Suprapubic skin (tissue), 4 donors: ENCODE results near the gene GLYR1. TPM values are rescaled to one million over a fixed set of nuclear protein-coding genes. Genes with fewer than 3 reads are reported as not detected.

Experiments used
- DNase-seq, 2 donors: peaks; one replicate each; pipeline ENCODE4 v3.0.0-alpha.2; 2019; ENCODE audit warnings: low spot score in 2 of 2
- H3K27ac ChIP-seq: fragments of 200-600 bp; sonication (generic); one replicate; pipeline ENCODE4 v1.5.1; 2019
- H3K27me3 ChIP-seq: fragments of 200-600 bp; sonication (generic); one replicate; pipeline ENCODE4 v1.5.1; 2019
- H3K36me3 ChIP-seq: fragments of 200-600 bp; sonication (generic); one replicate; pipeline ENCODE4 v1.5.1; 2019
- H3K4me1 ChIP-seq: fragments of 200-600 bp; sonication (generic); one replicate; pipeline ENCODE4 v1.5.1; 2019
- H3K4me3 ChIP-seq: fragments of 200-600 bp; sonication (generic); one replicate; pipeline ENCODE4 v1.5.1; 2019; ENCODE audit warnings: mild to moderate bottlenecking
- H3K9me3 ChIP-seq: fragments of 200-600 bp; sonication (generic); one replicate; pipeline ENCODE4 v1.5.1; 2019
- CTCF ChIP-seq, 2 donors: fragments of 200-600 bp in 1 of 2; fragments of 450-650 bp in 1 of 2; sonication (generic) in 1 of 2; IDR thresholded peaks; one replicate each; pipeline ENCODE4 v1.5.1; 2016 to 2019; ENCODE audit warnings: antibody characterized with exemption in 2 of 2, mild to moderate bottlenecking in 1 of 2, moderate library complexity in 1 of 2
- EP300 ChIP-seq: sonication (generic); formaldehyde crosslinking; IDR thresholded peaks from one replicate; pipeline ENCODE4 v1.6.1; 2017; ENCODE audit warnings: antibody characterized with exemption
- POLR2A ChIP-seq, 2 donors: fragments of 450-650 bp; IDR thresholded peaks; one replicate each; pipeline ENCODE4 v1.6.1; 2017; ENCODE audit warnings: antibody characterized with exemption in 2 of 2, mild to moderate bottlenecking in 2 of 2, moderate library complexity in 2 of 2
- POLR2AphosphoS5 ChIP-seq, 3 donors: sonication (generic); formaldehyde crosslinking; IDR thresholded peaks; one replicate each; pipeline ENCODE4 v1.6.1; 2017; ENCODE audit warnings: antibody characterized with exemption in 3 of 3
- WGBS: methylation state at CpG from one replicate; pipeline ENCODE4 v1.1.5; 2018; 5-methylcytosine and 5-hydroxymethylcytosine counted together
- total RNA-seq, 4 donors: library from RNA; depleted of rRNA; stranded (reverse); fragments of >200 nt; gene quantifications; one replicate each; pipeline ENCODE4 v1.1.0, GENCODE V29; 2016

Gene GLYR1
- total RNA-seq, 4 donors from 2014 or later: 42.2 to 76.0 (median 50.7) TPM

- Histone ChIP-seq H3K27me3 (no peaks in the 10 kb centered on the region), H3K9me3 (no peaks in the 10 kb centered on the region)
Observed at GRCh38 chr16:4888428-4889135, 41.5 kb upstream of the GLYR1 start.

GRCh38 chr16:4886151-4886550 lies 39.1 kb upstream of the GLYR1 start:
- TF ChIP-seq POLR2AphosphoS5 (IDR thresholded peaks at IDR 0.05) (no peak), POLR2A (IDR thresholded peaks at IDR 0.05) (no peak), CTCF (IDR thresholded peaks at IDR 0.05) (no peak), EP300 (no peak)
- DNase-seq: no peak
- H3K27me3 ChIP-seq: no peaks in the 10 kb centered on the region
- H3K4me1 ChIP-seq: peaks cover 4% of the 10 kb centered on the region
- H3K4me3 ChIP-seq: no peak overlapping the region
- peaks cover 94% of the 10 kb centered on the region for H3K36me3 ChIP-seq
- H3K9me3 ChIP-seq: no peaks in the 10 kb centered on the region
- no peak overlapping the region for H3K27ac ChIP-seq
- 97% methylated on average over 5 of the region's 5 CpGs for WGBS

More at GRCh38 chr16:4888428-4889135, 41.5 kb upstream of the GLYR1 start:
- Histone ChIP-seq H3K4me3 (no peak overlapping the region), H3K36me3 (peaks cover 96% of the 10 kb centered on the region), H3K4me1 (no peaks in the 10 kb centered on the region), H3K27ac (no peak overlapping the region)
- DNase-seq: no peak
- WGBS: 80% methylated on average over 9 of the region's 9 CpGs
- TF ChIP-seq CTCF (IDR thresholded peaks at IDR 0.05) (no peak), EP300 (no peak), POLR2AphosphoS5 (IDR thresholded peaks at IDR 0.05) (no peak), POLR2A (IDR thresholded peaks at IDR 0.05) (no peak)

GRCh38 chr16:4884972-4885874 lies 38.1 kb upstream of the GLYR1 start:
- TF ChIP-seq POLR2A (IDR thresholded peaks at IDR 0.05): no peak
- TF ChIP-seq EP300: no peak
- no peak for TF ChIP-seq POLR2AphosphoS5 (IDR thresholded peaks at IDR 0.05)
- TF ChIP-seq CTCF (IDR thresholded peaks at IDR 0.05): no peak
- Histone ChIP-seq H3K27me3 (no peaks in the 10 kb centered on the region), H3K4me1 (peaks cover 4% of the 10 kb centered on the region), H3K4me3 (no peak overlapping the region), H3K36me3 (peaks cover 94% of the 10 kb centered on the region), H3K27ac (no peak overlapping the region), H3K9me3 (no peaks in the 10 kb centered on the region)
- no peak for DNase-seq
- 95% methylated on average over 45 of the region's 45 CpGs for WGBS

- Histone ChIP-seq H3K4me3 (no peak overlapping the region), H3K27ac (no peak overlapping the region), H3K36me3 (peaks cover 94% of the 10 kb centered on the region), H3K4me1 (peaks cover 4% of the 10 kb centered on the region), H3K27me3 (no peaks in the 10 kb centered on the region), H3K9me3 (no peaks in the 10 kb centered on the region)
- WGBS: 96% methylated on average over 34 of the region's 34 CpGs
- no peak for DNase-seq
- no peak for TF ChIP-seq POLR2AphosphoS5 (IDR thresholded peaks at IDR 0.05)
- no peak for TF ChIP-seq CTCF (IDR thresholded peaks at IDR 0.05)
- TF ChIP-seq EP300: no peak
- TF ChIP-seq POLR2A (IDR thresholded peaks at IDR 0.05): no peak
Observed at GRCh38 chr16:4884209-4884608, 37.1 kb upstream of the GLYR1 start.

- Histone ChIP-seq H3K36me3 (peaks cover 96% of the 10 kb centered on the region), H3K27ac (no peak overlapping the region), H3K9me3 (no peaks in the 10 kb centered on the region), H3K4me1 (peaks cover 4% of the 10 kb centered on the region), H3K27me3 (no peaks in the 10 kb centered on the region), H3K4me3 (no peak overlapping the region)
- TF ChIP-seq POLR2A (IDR thresholded peaks at IDR 0.05) (no peak), CTCF (IDR thresholded peaks at IDR 0.05) (no peak), EP300 (no peak), POLR2AphosphoS5 (IDR thresholded peaks at IDR 0.05) (no peak)
- no peak for DNase-seq
- 98% methylated on average over 25 of the region's 25 CpGs for WGBS
Observed at GRCh38 chr16:4883501-4883900, 36.4 kb upstream of the GLYR1 start.
